ENCODE measurements around the gene IQCK.

The IQCK gene

DNA sequence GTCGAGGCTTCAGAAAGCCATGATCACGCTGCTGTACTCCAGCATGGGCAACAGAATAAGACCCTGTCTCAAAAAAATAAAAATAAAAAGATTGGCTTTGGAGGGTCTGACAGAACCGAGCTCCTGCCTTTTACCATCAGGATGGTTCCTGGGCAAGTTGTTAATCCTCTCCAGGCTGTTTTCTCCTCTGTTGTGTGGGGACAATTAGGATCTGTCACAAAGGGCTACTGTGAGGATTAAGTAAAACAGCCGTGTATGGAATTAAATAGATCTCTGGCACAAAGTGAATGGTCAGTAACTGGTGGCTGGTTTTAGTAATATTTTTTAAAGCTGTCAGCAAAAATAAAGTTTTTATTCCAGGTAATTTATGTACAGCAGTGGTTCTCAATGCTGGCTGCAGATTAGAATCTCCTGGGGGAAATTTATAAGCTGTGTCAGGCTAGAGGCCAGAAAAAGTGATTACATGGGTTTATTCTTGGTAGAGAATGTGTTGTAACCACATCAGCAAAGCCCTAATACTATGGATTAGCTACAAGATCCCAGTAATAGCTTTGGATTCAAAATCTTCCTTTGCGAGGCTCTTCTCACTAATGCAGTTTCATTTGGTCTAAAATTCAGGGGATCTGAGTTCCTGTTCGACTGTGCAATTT is 119.4 kb downstream of the IQCK start:
- peak; percentile 53 for DNase-seq (ENCODE audit: low spot score)

DNA sequence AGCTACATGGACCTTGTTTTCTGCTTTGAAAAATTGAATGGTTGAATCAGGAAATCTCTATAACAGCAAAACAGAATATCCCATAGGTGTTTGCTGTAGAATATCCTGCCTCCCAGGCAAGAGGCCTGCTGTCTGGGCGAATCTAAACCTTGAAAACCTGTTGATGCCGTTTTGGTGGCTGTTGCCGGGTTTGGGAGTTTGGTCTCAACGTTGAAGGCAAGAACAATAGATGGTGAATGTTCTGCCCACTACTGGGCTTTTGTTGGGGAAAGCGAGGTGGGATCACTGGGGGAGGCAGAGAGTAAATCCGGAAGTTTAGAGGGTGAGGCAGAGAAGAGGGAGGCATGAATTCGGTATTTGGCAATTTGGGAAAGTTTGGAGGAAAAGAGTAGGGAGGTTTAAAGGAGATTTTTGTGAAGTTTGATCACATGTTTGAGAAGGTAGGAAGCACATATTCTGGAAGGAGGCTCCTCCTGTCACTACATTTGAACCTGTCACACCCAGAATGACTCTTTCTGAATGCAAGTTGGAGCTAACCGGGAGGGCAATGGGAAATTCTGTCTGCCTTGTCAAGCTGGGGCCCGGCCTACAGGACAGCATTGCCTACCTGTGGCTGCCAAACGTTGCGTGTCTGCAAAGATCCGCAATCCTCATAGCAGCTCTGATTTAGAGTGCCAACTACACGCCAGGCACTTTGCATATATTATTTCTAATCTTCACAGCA is 120.1 kb downstream of the IQCK start:
- DNase-seq (ENCODE audit: low spot score): peak; percentile 52

DNA sequence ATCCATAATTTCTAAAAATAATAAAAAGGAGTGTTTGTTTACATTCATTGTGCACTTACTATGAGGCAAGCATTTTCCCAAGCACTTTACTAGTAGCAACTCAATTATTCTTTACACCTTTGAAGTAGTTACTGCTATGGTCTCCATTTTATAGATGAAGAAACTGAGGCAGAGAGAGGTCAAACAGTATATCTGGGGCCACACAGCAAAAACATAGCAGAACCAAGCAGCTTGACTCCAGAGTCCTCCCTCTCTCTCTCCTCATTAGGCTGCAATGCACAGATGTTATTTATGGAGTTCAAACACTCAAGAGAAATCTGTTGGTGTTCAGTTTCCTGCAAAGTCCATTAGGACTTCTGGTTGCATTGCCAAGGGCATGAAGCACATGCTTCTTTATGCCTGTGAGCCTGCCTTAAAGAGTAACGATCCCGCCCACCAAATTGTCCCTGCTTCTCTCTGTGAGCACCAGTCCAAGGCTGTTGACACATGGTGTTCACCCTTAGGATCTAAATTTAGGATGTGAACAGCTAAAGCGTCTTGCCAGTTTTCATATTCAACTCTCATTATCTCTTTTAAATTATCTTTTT is 122.5 kb downstream of the IQCK start:
- no peak for DNase-seq (ENCODE audit: low spot score)

DNA sequence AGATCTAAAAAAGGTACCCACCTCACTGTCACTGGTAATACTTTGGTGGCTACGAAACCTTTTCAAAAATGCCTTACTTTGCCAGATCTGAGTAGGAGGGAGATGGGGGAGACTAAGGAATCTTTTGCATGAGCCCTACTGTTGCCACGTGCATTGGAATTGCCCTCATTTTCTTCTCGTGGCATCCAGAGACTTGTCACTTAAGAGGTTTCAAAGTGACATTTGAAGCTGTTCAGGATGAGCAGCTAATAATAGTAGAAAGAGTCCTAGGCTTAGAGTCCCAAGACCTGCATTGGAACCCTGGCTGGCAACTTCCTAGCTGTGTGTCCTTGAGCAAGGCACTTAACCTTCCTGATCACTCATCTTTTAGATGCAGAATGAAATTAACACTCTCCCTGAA is 123.1 kb downstream of the IQCK start:
- DNase-seq (ENCODE audit: low spot score): no peak

DNA sequence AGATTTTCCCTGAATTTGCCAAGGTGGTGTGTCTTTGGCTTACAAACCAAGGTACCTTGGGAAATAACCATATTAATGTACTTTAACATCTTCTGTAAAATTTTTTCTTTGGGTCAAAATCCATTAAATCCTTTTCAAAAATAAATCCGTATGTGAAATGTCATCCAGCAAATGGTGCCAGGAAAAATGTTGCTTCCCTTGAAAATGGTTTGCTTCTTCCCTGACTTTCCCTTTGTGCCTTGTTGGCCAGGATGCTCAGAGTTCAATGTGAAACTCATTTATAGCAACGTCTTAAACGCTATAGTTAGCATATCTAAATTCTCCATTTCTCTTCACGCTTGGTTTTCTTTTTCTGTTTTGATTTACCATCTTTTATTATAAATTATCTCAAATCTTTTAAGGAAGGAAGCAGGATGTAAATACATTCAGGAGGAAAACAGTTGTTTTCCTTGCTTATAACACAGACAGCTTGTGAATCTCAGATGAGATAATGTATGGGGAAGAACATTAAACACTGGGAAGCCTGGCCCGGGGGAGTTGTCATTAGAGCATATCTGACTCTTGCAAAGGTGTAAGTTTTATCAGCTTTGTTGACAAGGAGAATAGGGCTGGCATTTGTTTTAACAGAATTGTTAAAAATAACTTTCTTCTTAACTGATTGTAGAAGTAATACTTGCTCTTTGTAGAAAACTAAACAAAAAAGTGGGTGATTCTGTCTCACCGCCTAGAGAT is 124.5 kb downstream of the IQCK start:
- DNase-seq (ENCODE audit: low spot score): no peak

DNA sequence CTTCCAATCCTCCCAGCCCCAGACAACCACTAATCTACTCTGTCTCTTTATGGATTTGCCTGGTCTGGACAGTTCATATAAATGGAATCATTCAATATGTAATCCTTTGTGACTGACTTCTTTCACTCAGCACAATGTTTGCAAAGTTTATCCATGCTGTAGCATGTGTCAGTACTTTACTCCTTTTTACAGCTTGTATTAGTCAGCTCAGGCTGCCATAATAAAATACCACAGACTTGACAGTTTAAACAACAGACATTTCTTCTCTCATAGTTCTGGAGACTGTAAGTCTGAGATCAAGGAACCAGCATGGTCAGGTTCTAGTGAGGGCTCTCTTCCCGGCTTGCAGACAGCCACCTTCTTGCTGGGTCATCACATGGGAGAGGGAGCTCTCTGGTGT is 125.3 kb downstream of the IQCK start:
- no peak for DNase-seq (ENCODE audit: low spot score)

DNA sequence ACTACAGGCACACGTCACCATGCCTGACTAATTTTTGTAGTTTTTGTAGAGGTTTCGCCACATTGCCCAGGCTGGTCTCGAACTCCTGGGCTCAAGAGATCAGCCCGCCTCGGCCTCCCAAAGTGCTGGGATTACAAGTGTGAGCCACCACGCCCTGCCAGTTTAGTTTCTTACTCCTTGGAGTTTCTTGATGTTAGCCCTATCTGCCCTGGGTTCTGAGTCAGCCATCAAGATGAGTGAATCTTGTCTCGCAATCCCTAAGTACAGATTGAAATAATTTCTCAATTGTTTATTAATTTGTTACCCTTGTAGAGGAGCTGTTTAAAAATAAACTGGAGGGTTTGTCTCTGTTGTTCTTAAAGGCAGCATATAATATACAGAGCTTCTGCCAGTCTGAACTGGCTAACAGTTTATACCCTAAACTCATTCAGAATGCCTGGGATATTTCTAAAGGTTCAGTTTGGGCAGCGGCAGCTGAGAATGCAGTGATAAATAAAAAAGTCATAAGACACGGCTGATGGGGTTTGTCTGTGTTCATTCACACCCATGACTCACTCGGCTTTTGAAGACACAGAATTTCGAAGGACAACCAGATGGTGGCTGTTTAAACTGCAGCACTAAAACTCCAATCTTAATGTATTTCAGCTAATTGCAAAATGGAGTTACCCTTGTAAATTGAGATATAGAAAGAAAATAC is 127.0 kb downstream of the IQCK start:
- no peak for DNase-seq (ENCODE audit: low spot score)

DNA sequence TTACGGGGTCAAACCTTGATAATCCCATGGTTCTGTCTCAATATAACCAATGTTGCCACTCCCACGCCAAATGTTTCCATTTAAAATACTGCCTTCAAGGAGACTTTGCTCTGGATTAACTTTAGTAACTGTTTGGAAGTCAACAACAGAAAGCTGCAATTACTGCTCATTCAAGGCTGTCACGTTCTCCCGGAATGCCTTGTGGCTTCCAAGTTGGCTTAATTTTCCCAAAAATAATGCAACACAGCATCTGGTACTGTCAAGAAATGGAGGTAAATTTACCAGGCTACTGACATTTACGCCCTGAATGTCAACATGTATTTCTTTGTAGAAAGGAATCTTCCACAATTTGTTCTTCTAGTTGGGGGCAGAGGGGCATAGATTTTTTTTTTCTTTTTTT is 128.4 kb downstream of the IQCK start:
- DNase-seq (ENCODE audit: low spot score): no peak

DNA sequence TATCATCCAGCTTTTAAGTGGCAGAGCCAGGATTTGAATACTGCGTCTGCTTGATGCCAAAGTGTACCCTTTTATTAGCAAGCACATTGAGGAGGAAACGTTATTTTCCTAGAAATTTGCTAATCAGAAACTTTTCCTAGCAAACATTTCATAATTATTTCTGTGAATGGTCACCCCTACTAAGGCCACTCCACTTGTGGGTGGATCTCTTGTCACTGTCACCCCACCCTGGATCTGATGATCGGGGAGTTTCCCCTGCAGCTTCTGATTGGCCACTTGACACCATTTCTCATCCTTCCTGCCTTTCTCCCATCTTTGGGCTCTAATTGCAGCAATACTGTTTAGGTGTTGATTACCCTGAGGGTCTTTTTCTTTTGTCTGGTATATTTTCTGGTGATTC is 130.7 kb downstream of the IQCK start:
- no peak for DNase-seq (ENCODE audit: low spot score)

DNA sequence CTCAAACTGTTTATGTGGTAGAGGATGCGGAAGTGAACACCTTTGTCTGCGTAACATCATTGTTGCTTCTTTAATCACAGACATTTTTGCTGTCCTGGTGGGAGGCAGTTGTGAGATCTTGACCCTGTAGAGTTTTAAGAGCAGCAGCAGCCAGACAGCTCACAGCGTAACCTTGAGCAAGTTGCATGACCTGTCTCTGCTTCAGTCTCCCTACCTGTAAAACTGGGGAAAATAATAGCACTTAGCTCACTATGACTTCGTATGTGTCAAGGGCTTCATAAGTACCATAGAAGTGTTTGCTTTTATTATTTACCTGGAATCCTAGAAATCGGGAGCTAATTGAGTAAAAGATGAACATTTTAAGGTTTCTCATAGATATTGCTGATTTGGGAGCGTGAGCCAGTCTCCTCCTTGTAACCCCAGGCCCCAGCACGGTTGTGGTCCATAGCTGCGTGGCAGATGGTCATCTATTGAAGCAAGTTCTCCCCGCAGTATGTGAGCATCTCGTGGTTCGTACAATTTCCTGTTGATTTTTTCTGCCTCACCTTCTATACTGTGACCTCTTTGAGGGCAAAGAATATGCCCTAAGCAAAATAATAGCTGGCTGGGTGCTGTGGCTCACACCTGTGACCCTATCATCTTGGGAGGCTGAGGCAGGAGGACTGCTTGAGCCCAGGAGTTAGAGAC is 132.2 kb downstream of the IQCK start:
- DNase-seq (ENCODE audit: low spot score): no peak

DNA sequence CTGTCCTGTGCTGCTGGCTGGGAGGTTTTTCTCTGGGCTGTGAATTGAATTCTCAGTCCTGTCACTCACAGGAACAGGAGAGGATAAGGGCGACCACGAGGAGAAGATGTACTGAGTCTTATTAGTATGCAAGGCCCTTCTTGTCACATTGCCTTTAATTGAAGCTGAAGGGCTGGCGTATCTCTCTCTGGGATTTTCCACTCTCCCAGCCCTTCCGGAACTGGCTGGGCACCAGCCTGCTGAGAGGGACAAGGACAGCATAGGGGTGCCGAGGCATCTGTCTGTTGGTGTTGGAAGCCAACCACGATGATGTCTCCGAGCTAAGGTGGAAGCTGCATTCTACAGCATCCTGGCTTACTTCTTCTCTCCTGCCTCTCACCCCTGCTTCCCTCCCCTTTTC is 133.4 kb downstream of the IQCK start:
- DNase-seq (ENCODE audit: low spot score): no peak

DNA sequence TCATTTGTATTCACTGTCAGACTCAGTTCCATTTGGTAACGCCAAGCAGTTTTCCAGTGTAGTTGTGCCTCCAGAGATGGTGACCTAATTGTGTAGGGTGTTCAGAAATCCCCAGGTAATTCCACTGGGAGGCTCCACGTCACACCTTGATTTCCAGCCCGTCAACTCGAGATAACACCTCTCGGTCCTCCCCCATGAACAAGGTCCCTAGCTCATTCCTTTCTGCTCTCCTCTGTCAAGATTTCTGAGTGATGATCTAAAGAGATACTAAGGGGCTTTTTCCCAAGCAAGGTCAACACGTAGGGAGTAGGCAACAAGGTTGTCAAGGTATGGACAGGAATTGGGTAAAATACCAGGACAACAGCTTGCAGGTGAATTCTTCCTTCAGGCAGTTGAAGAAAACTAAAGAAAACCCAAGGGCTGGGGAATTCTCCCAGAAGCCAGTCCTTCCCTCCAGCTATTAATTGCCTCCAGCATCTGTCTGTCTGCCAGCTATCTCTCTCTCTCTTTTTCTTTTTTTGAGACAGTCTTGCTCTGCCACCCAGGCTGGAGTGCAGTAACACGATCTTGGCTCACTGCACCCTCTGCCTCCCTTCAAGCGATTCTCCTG is 135.2 kb downstream of the IQCK start:
- DNase-seq (ENCODE audit: low spot score): no peak

DNA sequence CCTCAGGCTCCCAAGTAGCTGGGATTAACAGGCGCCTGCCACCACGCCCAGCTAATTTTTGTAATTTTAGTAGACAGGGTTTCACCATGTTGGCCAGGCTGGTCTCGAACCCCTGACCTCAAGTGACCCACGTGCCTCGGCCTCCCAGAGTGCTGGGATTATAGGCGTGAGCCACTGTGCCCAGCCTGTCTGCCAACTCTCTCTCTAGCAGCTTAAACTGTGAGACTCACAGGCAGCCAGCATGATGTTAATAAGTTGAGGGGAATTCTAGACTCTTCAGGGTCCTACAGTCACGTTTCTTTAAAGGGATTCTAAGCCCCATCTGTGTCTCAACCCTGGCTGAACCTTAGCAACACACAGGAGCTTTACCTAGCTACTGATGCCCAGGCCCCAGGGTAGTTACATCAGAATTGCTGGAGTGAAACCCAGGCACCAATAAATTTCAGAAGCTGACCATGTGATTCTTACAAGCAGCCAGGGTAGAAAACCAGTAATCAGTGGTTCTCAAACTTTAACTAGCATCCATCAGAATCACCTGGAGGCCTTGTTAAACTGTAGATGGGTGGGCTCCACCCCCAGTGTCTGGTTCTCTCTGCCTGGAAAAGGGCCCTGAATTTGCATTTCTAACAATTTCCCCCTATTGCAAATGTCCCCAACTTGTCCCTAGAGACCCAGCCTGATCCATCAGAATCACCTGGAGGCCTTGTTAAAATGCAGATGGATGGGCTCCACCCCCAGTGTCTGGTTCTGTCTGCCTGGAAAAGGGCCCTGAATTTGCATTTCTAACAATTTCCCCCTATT is 135.9 kb downstream of the IQCK start:
- peak; percentile 38 for DNase-seq (ENCODE audit: low spot score)

DNA sequence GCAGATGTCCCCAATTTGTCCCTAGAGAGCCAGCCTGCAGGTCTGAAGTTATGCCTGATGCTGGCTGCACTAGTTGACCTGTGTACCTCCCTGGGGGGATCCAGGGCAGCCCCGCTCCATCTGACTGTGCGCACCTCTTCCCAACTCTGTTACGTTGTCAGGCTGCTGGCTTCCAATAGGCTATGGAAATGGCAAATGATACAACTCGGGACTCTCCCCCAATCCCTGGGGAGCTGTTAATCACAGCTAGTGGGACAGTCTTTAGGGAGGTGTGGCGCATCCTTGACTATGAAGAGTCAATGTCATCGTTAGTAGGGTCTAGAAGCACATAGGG is 136.4 kb downstream of the IQCK start:
- DNase-seq (ENCODE audit: low spot score): no peak

DNA sequence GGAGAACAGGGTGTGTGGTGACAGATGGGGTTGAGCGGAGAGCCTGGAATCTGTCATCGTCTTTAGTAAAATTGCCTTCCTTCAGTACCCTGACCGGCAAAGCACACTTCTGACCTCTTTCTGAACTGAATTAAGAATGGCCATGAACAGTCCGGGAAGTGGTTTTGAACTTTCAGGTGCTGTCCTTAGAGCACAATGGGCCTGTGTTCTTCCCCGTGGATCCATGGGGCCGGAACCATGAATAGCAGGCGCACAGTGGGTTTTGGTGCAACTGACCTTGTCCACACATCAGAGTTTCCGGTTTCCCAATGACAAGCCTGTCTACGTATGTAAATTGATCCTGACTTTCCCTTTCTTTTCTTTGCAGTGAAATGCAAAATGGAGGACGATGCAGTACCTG is 138.0 kb downstream of the IQCK start:
- DNase-seq (ENCODE audit: low spot score): no peak

DNA sequence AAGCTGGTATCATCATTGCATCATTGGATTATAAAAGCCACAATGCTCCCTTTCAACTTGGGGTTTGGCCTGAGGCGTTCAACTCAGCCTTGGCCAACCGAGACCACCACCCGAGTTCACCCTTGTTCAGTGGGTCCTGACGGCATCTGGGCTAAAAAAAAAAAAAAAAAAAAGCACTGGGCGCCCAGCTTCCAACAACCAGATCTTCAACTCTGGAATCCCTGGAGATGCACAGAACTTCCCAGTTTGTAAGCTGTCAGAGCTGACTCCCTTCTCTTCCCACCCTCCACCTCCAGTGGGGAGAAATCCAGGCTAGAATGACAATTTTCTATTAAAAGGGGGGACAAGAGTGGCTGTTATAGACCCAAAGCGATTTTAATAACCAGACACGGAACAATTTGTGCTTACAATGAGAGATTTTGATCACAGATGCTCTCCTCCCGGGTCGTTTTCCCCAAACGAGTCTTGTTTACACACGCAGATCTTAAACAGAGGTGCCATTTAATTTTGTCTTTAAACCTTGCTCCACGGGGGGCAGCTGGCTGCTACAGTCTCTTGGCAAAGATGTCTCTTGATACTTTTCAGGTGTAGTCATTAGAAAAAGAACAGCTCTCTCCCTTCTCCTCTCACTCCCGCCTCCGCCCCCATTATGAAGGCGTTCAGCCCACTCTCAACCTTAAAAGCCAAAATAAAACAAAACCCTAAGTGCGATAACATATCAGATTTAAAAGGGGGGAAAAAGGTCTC is 139.7 kb downstream of the IQCK start:
- DNase-seq (ENCODE audit: low spot score): no peak

DNA sequence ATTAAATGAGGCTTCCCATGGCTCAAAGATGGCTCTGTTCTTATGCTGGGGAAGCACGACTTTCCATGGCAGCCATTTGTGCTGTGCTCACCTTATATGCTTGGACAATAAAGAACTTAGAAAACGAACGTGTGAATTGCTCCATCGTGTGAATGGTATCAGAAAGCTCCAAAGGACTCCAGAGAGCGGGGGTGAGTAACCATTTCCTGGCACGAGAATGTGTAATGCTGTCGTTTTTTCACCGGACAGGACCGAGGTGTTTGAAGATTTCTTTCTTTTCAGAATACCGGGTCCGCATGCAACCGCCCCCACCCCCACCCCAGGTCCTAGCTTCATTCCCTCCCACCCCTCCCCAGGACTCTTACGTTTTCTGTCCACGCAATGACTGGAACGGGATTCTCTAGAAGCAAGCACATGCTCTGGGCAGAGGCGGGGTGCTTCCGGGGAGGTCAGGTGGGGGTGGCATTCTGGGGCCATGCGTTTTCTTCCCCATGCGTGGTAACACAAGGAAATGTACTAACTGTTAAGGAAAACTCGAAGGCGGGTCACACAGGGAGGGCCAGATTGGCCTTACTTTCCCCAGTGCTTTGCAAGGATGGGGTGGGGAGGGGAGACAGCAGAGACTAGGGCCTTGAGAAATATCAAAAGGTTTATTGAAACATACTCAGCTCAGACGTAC is 140.4 kb downstream of the IQCK start:
- no peak for DNase-seq (ENCODE audit: low spot score)

DNA sequence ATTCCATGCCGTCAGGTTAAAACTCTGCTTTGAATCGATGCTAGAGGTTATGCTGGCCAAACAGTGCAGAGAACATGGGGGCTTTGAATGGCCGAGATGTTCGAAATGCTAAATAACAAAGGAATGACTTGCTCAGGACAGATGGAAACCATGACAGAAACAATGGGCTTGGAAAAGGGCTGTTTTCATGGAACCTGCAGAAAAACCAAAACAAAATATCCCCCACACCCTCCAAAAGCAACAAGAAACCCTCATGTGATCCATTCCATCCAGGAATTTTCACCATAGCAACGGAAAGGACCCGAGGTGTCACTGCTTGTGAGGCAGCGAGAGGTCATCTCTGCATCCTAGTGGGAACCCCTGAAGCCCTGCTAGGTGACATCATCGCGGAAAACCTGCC is 141.1 kb downstream of the IQCK start:
- DNase-seq (ENCODE audit: low spot score): no peak

DNA sequence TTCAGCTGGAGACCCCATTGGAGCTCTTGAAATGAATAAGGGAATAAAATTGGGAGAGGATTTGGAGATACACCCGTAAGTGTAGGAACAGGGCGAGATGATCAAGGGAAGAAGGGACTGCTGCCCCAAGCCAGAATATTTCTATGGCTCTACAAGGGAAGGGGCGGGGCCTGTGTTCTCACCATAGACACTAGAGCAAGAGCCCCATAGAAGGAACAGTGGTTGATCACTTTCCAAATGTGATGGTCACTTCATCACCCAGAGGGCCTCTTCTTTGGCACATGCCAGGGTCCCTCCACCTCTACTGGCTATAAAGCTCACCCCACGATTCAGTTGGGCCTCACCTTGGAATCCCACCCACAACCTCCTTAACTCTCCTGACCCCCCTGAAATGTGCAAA is 141.5 kb downstream of the IQCK start:
- DNase-seq (ENCODE audit: low spot score): no peak

Data from D341Med (cell line).